ENCODE data around the gene GPR25. TPM values are rescaled to one million over a fixed set of nuclear protein-coding genes. Genes with fewer than 3 reads are reported as not detected.
A peak's percentile ranks its signal among the peaks of the same experiment; 100 is the strongest.

Gene GPR25
- total and polyA plus RNA-seq, 10 donors = 0.09 to 3.6 (median 0.55) TPM; not detected in 2

- Histone ChIP-seq H3K9me3 (peaks cover 0 to 12% (median 0%) of the 10 kb centered on the region in 8 donors), H3K36me3 (peaks cover 0 to 1% (median 0%) of the 10 kb centered on the region in 6 donors), H3K27ac (peak overlapping the region in 1 of 8 donors; percentile 18), H3K4me3 (no peak overlapping the region), H3K27me3 (replicated peaks in 1 of 7) (no peaks in the 10 kb centered on the region), H3K4me1 (peaks cover 0 to 5% (median 0%) of the 10 kb centered on the region in 6 donors)
- 34 to 47% (median 44%) methylated on average over 2 of the region's 2 CpGs for WGBS, 5 donors
- intact Hi-C loops (cut with DNase I; ENCODE audit: low total_unique reads) = no loop called here
- DNase-seq = no peak
- no peak for TF ChIP-seq POLR2AphosphoS5 (IDR thresholded peaks at IDR 0.05)
- TF ChIP-seq CTCF (IDR thresholded peaks at IDR 0.05 in 8 of 11, conservative IDR thresholded peaks at IDR 0.05 in 3 of 11) = peak in 9 of 11 experiments; percentile 12 to 53 (median 37)
Measured at GRCh38 chr1:200837931-200838571, 34.7 kb upstream of the GPR25 start.

GRCh38 chr1:200838676-200839445 lies 33.9 kb upstream of the GPR25 start:
- TF ChIP-seq POLR2A (IDR thresholded peaks at IDR 0.05) (no peak), CTCF (IDR thresholded peaks at IDR 0.05 in 8 of 11, conservative IDR thresholded peaks at IDR 0.05 in 3 of 11) (no peak), POLR2AphosphoS5 (IDR thresholded peaks at IDR 0.05) (no peak)
- Histone ChIP-seq H3K36me3 (peaks cover 0 to 5% (median 0%) of the 10 kb centered on the region in 6 donors), H3K27ac (no peak overlapping the region), H3K4me1 (peaks cover 0 to 5% (median 0%) of the 10 kb centered on the region in 6 donors), H3K27me3 (replicated peaks in 1 of 7) (no peaks in the 10 kb centered on the region), H3K4me3 (no peak overlapping the region), H3K9me3 (peaks cover 0 to 12% (median 0%) of the 10 kb centered on the region in 8 donors)
- 80 to 90% (median 87%) methylated on average over 3 of the region's 3 CpGs for WGBS, 5 donors
- intact Hi-C loops (cut with DNase I; ENCODE audit: low total_unique reads) = no loop called here
- DNase-seq = no peak

GRCh38 chr1:200845360-200845759 lies 27.4 kb upstream of the GPR25 start:
- WGBS, 5 donors = 81 to 94% (median 87%) methylated on average over 4 of the region's 4 CpGs
- Histone ChIP-seq H3K9me3 (no peaks in the 10 kb centered on the region), H3K27ac (no peak overlapping the region), H3K4me1 (no peaks in the 10 kb centered on the region), H3K27me3 (replicated peaks in 1 of 7) (no peaks in the 10 kb centered on the region), H3K36me3 (peaks cover 0 to 43% (median 14%) of the 10 kb centered on the region in 6 donors), H3K4me3 (no peak overlapping the region)
- intact Hi-C loops (cut with DNase I; ENCODE audit: low total_unique reads) = no loop called here
- TF ChIP-seq POLR2AphosphoS5 (IDR thresholded peaks at IDR 0.05) (no peak), POLR2A (IDR thresholded peaks at IDR 0.05) (no peak), CTCF (IDR thresholded peaks at IDR 0.05 in 8 of 11, conservative IDR thresholded peaks at IDR 0.05 in 3 of 11) (no peak)
- no peak for DNase-seq

- no peak overlapping the region for H3K4me3 ChIP-seq
- TF ChIP-seq POLR2AphosphoS5 (IDR thresholded peaks at IDR 0.05) (no peak), POLR2A (IDR thresholded peaks at IDR 0.05) (no peak), CTCF (IDR thresholded peaks at IDR 0.05 in 8 of 11, conservative IDR thresholded peaks at IDR 0.05 in 3 of 11) (no peak)
- 85 to 93% (median 92%) methylated on average over 1 of the region's 1 CpG for WGBS, 5 donors
- no peaks in the 10 kb centered on the region for H3K9me3 ChIP-seq
- no peak overlapping the region for H3K27ac ChIP-seq
- peaks cover 0 to 53% (median 17%) of the 10 kb centered on the region in 6 donors for H3K36me3 ChIP-seq
- DNase-seq = no peak
- no peaks in the 10 kb centered on the region for H3K27me3 ChIP-seq (replicated peaks in 1 of 7)
- H3K4me1 ChIP-seq = no peaks in the 10 kb centered on the region
- intact Hi-C loops (cut with DNase I; ENCODE audit: low total_unique reads) = no loop called here
Measured at GRCh38 chr1:200846398-200846797, 26.4 kb upstream of the GPR25 start.

All from spleen (tissue), 11 donors.